Spleen (tissue), 7 donors: ENCODE results near the gene E2F7.

Source experiments
- CTCF ChIP-seq, 11 experiments: fragments of 200-600 bp in 7 of 11; fragments of 450-650 bp in 4 of 11; sonication (generic) in 4 of 11; IDR thresholded peaks in 8 of 11; conservative IDR thresholded peaks in 3 of 11; 1 replicate in 7 of 11; 2 replicates in 4 of 11; pipeline versions ENCODE4 v1.4.0 to v1.8.0; 2016 to 2021; ENCODE audit warnings: antibody characterized with exemption in 11 of 11, inconsistent platforms in 4 of 11, mild to moderate bottlenecking in 1 of 11
- POLR2A ChIP-seq, 3 donors: fragments of 450-650 bp; IDR thresholded peaks; one replicate each; pipeline ENCODE4 v1.5.1; 2017; ENCODE audit warnings: antibody characterized with exemption in 3 of 3, mild to moderate bottlenecking in 1 of 3
- donor health status: DM: no; HTN: no; CAD: no; lungs with moderate emphysema.
- donor health status: DM: no; HTN: no; CAD: no.
- donor health status: DM: no; HTN: no; CAD: no.

DNA sequence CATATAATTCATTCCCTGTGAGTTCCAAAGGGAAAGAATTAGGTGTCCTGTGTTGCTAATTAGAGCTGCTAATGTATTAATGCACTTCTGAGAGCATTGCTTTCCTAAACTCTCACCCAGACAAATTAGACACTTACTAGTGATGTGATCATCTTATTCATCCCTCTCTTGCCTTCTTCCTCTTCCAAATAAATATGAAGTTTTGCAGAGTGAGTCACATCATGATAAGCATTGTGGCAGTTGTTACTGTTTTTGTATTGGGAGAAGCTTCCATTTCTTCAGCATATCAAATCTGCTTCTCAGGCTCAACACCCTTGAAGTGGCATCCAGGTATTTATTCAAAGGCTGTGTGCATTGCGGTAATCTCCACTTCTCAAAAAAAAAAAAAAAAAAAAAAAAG lies 37.3 kb upstream of the E2F7 start:
- TF ChIP-seq POLR2A (IDR thresholded peaks at IDR 0.05) (no peak), CTCF (IDR thresholded peaks at IDR 0.05 in 8 of 11, conservative IDR thresholded peaks at IDR 0.05 in 3 of 11) (no peak)
